Measurements from ENCODE around the gene BLACAT1. TPM values are rescaled to one million over a fixed set of nuclear protein-coding genes. Genes with fewer than 3 reads are reported as not detected.

BLACAT1 gene
- total and polyA plus RNA-seq, 9 of the 15 experiments (the other 6 are each of a cell fraction or from before 2014, with no cell fraction given): 0.10 to 5.9 (median 0.73) TPM

GRCh38 chr1:205449750-205450443, 5.9 kb downstream of the BLACAT1 start (continued):
- TF ChIP-seq ZNF740 (CRISPR knock-in tag; IDR thresholded peaks at IDR 0.05) (no peak), ZNF740 (tag; IDR thresholded peaks at IDR 0.05) (0 out of 4 replicates have a peak, but pooled peaks of 1 of the 2 experiments have one; percentile 39), ZNF384 (IDR thresholded peaks at IDR 0.05; ENCODE audit: low read depth, low read length) (0 out of 2 replicates have a peak, but pooled peaks have one; percentile 6), SUPT5H (IDR thresholded peaks at IDR 0.05) (peak; percentile 31; the same call in 1 of the 2 replicates), HSF4 (CRISPR knock-in tag; IDR thresholded peaks at IDR 0.05; ENCODE audit: borderline replicate concordance) (no peak), MAZ (CRISPR knock-in tag; conservative IDR thresholded peaks at IDR 0.05 in 1 of 2, IDR thresholded peaks at IDR 0.05 in 1 of 2) (peak; percentile 10 to 53; a peak in 1 of 4 replicates), E2F6 (IDR thresholded peaks at IDR 0.05; ENCODE audit: borderline replicate concordance in 1 of 2, extremely low read depth in 1 of 2, insufficient read depth in 1 of 2, insufficient read length in 1 of 2, low read depth in 1 of 2, low read length in 1 of 2, poor library complexity in 1 of 2, severe bottlenecking in 1 of 2) (peak in 1 of 2 experiments; percentile 14), CC2D1A (IDR thresholded peaks at IDR 0.05) (no peak), PHF8 (IDR thresholded peaks at IDR 0.05; ENCODE audit: borderline replicate concordance, low read length) (peak; percentile 66; the same call in 1 of the 2 replicates), FOSL1 (tag; conservative IDR thresholded peaks at IDR 0.05) (peak; percentile 74), MITF (IDR thresholded peaks at IDR 0.05) (no peak), RBBP5 (IDR thresholded peaks at IDR 0.05; ENCODE audit: borderline replicate concordance, insufficient read depth, low read length, poor library complexity, severe bottlenecking) (peak; percentile 53), NFYB (IDR thresholded peaks at IDR 0.05; ENCODE audit: extremely low read depth, insufficient read length) (peak; percentile 12), POLR2A (conservative IDR thresholded peaks at IDR 0.05) (peak; percentile 55), CAMTA2 (CRISPR knock-in tag; conservative IDR thresholded peaks at IDR 0.05) (peak; percentile 83; the same call in 1 of the 2 replicates), ZNF24 (IDR thresholded peaks at IDR 0.05) (no peak), ZBTB7A (IDR thresholded peaks at IDR 0.05; ENCODE audit: borderline replicate concordance, control insufficient read depth, low read depth, low read length) (peak; percentile 73), NR2C2 (CRISPR knock-in tag; IDR thresholded peaks at IDR 0.05) (no peak), NR2C2 (tag; IDR thresholded peaks at IDR 0.05) (peak; percentile 51; the same call in 1 of the 2 replicates), NFE2 (IDR thresholded peaks at IDR 0.05; ENCODE audit: low read depth) (no peak)
